Right atrium auricular region (tissue), 2 donors: Measurements from ENCODE around the gene WASF2. TPM values are rescaled to one million over a fixed set of nuclear protein-coding genes. Genes with fewer than 3 reads are reported as not detected.
A peak's percentile ranks its signal among the peaks of the same experiment; 100 is the strongest.
"Not testable (repeated sequence)": the region's sequence is repeated elsewhere in the genome, so short reads cannot be mapped to it uniquely, and the experiment has no call there.

Experiments used
- DNase-seq: peaks from one replicate; pipeline ENCODE4 v3.0.0-alpha.2; 2019; ENCODE audit warnings: low spot score
- H3K27ac ChIP-seq, 2 donors: fragments of 200-600 bp; sonication (generic); 1 replicate in 1 of 2; 2 replicates in 1 of 2; pipeline ENCODE4 v1.5.1; 2016 to 2019
- H3K27me3 ChIP-seq, 2 donors: fragments of 200-600 bp; sonication (generic); one replicate each; pipeline versions ENCODE4 v1.5.1 to v1.6.0; 2017 to 2019
- H3K36me3 ChIP-seq: fragments of 200-600 bp; sonication (generic); one replicate; pipeline ENCODE4 v1.5.1; 2016
- H3K4me1 ChIP-seq, 2 donors: fragments of 200-600 bp; sonication (generic); one replicate each; pipeline versions ENCODE4 v1.5.1 to v1.6.0; 2017 to 2019
- H3K4me3 ChIP-seq, 2 donors: fragments of 200-600 bp; sonication (generic); 1 replicate in 1 of 2; 2 replicates in 1 of 2; pipeline ENCODE4 v1.5.1; 2017 to 2019; ENCODE audit warnings: mild to moderate bottlenecking in 1 of 2, moderate library complexity in 1 of 2
- H3K9me3 ChIP-seq, 2 donors: fragments of 200-600 bp; sonication (generic); one replicate each; pipeline ENCODE4 v1.5.1; 2019
- total RNA-seq, 2 donors: library from RNA; depleted of rRNA; stranded (reverse); fragments of >200 nt; gene quantifications; one replicate each; pipeline ENCODE4 v1.1.0, GENCODE V29; 2016
- TF ChIP-seq, protein P1 (sequence below), 2 donors: fragments of 200-600 bp; sonication (generic); IDR thresholded peaks; one replicate each; pipeline ENCODE4 v1.5.1; 2019; ENCODE audit warnings: antibody characterized with exemption in 2 of 2

The WASF2 gene
- total RNA-seq, 2 donors from 2014 or later: 20.7 to 49.0 TPM

DNA sequence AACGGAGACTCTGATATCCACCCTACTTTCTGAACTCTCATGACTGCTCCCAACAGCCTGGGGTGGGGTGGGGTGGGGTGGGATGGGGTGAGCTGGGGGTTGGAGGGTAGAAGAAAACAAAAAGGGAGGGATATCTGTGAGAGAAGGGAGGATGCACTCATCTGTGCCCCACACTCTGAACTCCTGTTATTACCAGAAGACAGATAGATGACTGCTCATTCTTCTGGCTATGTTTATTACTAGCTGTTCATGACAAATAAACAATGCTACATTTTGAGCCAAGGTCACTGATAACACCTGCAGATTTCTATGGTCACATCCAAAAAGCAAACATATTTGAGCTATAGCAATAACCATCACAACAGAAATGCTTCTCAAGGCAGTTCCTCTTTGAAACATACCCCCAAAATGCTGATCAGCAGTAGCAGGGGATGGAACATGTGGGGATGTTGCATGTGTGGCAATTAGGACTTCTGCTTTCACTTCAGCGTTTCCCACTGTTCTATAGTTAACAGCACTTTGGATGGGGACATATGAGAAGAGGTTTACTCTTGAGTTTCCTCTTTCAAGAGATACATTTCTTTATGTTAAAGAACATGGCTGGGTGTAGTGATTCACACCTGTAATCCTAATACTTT lies 54.3 kb downstream of the WASF2 start:
- TF ChIP-seq, protein P1, sequence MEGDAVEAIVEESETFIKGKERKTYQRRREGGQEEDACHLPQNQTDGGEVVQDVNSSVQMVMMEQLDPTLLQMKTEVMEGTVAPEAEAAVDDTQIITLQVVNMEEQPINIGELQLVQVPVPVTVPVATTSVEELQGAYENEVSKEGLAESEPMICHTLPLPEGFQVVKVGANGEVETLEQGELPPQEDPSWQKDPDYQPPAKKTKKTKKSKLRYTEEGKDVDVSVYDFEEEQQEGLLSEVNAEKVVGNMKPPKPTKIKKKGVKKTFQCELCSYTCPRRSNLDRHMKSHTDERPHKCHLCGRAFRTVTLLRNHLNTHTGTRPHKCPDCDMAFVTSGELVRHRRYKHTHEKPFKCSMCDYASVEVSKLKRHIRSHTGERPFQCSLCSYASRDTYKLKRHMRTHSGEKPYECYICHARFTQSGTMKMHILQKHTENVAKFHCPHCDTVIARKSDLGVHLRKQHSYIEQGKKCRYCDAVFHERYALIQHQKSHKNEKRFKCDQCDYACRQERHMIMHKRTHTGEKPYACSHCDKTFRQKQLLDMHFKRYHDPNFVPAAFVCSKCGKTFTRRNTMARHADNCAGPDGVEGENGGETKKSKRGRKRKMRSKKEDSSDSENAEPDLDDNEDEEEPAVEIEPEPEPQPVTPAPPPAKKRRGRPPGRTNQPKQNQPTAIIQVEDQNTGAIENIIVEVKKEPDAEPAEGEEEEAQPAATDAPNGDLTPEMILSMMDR (IDR thresholded peaks at IDR 0.05): no peak
- Histone ChIP-seq H3K27ac (peak overlapping the region; percentile 66 to 88), H3K27me3 (no peaks in the 10 kb centered on the region), H3K4me3 (no peak overlapping the region), H3K4me1 (peaks cover 0 to 84% of the 10 kb centered on the region in 2 donors), H3K9me3 (no peaks in the 10 kb centered on the region), H3K36me3 (peaks cover 11% of the 10 kb centered on the region)
- DNase-seq: no peak

DNA sequence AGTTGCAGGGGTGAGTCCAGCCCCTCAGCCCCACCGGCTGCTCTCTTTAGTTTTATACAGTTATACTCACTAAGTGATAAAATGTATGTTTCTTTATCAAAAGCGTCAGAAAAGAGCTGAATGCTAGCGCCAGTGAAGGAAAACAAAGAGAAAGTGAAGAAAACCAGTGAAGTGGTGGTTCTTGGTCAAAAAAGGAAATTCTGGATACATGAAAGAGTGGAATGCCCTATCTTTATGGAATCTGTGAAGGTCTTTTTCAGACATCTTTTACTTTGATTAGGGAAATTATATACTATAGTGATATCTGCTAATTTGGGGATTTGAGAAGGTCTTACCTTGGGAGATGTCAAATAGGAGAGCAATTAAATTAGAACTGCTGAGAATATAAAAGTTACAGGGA lies 56.3 kb downstream of the WASF2 start:
- H3K4me3 ChIP-seq: no peak overlapping the region
- no peaks in the 10 kb centered on the region for H3K36me3 ChIP-seq
- TF ChIP-seq, protein P1 (IDR thresholded peaks at IDR 0.05): no peak
- H3K27ac ChIP-seq: peak overlapping the region; percentile 66 to 88
- no peaks in the 10 kb centered on the region for H3K9me3 ChIP-seq
- H3K4me1 ChIP-seq: peaks cover 0 to 98% of the 10 kb centered on the region in 2 donors
- DNase-seq: no peak
- H3K27me3 ChIP-seq: no peaks in the 10 kb centered on the region

DNA sequence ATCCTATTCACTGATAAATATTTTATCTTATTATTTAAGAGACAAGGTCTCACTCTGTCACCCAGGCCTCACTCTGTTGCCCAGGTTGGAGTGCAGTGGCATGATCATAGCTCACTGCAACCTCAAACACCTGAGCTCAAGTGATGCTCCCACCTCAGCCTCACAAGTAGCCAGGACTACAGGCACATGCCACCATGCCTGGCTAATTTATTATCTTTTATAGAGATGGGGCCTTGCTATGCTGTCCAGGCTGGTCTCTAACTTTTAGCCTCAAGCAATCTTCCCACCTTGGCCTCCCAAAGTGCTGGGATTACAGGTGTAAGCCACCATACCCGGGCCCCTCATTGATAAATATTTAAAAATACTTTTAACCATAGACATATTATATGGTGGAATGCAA lies 57.2 kb downstream of the WASF2 start:
- H3K4me3 ChIP-seq, DNase-seq, H3K9me3 ChIP-seq, H3K36me3 ChIP-seq, H3K27me3 ChIP-seq: not testable (repeated sequence)
- Histone ChIP-seq H3K27ac (peak overlapping the region in 1 of 2 donors; percentile 88), H3K4me1 (peaks cover 0 to 98% of the 10 kb centered on the region in 2 donors)

DNA sequence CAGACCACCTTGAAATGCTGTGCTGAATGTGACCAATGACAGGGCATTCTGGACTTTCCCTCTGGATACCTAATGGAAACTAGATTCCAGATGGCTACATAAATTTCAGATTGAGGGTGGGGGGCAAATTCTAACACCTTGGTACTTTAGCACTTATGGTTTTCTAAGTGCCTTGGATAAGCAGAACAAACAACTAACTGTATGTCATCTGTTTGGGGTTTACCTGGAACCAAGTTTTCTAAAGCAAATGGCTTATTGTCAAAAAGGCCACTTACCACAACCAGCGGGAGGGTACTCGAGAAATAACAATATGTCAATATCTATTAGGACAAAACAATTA lies 58.4 kb downstream of the WASF2 start:
- Histone ChIP-seq H3K4me1 (peaks cover 0 to 98% of the 10 kb centered on the region in 2 donors), H3K4me3 (no peak overlapping the region), H3K9me3 (no peaks in the 10 kb centered on the region), H3K27me3 (no peaks in the 10 kb centered on the region), H3K27ac (peak overlapping the region; percentile 84 to 94), H3K36me3 (no peaks in the 10 kb centered on the region)
- TF ChIP-seq, protein P1 (IDR thresholded peaks at IDR 0.05): no peak
- no peak for DNase-seq

DNA sequence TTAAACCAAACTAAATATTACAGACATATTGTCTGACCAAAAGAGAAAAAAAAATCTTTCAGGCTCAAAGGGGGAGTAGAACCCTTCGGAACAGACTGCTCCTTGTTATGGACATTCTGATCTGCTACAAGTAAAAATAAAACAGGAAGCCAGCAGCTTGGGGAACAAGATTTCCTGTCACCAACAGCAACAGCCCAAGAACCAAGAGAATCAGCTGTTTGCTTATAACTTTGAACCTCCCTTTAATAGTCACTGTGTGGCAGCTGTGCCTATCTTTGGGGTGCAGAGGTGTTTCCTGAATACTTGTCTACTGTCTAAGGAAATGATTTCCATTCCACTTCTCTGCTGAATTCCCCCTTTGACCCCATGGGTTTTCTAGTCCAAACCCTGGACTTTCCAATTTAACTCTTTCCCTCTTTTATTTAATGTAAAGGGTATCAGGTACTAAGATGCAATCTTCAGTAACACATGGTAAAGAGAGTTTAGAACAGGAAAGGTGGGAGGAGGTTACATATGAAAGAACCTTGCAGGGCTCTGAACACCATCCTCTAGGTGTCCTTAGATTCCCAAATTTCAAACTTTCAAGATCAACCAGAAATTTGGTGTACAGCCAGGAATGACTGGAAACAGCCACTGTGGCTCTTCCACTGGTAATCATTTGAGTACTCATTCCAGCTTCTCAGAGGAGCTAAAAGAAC lies 58.9 kb downstream of the WASF2 start:
- H3K4me3 ChIP-seq: no peak overlapping the region
- no peaks in the 10 kb centered on the region for H3K27me3 ChIP-seq
- DNase-seq: no peak
- peaks cover 0 to 98% of the 10 kb centered on the region in 2 donors for H3K4me1 ChIP-seq
- H3K36me3 ChIP-seq: no peaks in the 10 kb centered on the region
- H3K27ac ChIP-seq: peak overlapping the region; percentile 84 to 94
- H3K9me3 ChIP-seq: no peaks in the 10 kb centered on the region
- TF ChIP-seq, protein P1 (IDR thresholded peaks at IDR 0.05): no peak

DNA sequence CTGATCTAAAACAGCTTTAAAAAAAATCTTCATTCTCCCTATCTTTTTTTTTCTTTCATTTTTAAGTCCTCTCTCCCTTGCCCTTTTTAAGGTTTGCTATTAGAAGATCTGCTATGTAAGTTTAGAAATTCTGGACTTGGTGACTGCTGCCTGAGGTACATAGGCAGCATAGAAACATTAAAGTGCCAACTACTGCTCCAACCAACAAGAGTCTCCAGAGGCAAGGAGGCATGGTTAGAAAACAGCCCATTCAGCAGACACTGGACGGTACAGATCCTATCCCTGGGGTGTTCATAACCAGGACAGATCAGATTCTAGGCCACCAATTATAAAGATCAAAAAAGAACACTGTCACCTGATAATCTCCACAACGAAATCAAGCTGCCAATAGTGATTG lies 60.9 kb downstream of the WASF2 start:
- peak overlapping the region; percentile 84 to 94 for H3K27ac ChIP-seq
- no peaks in the 10 kb centered on the region for H3K36me3 ChIP-seq
- H3K4me3 ChIP-seq: peak overlapping the region in 1 of 2 donors; percentile 18
- no peaks in the 10 kb centered on the region for H3K27me3 ChIP-seq
- H3K4me1 ChIP-seq: peaks cover 0 to 92% of the 10 kb centered on the region in 2 donors
- TF ChIP-seq, protein P1 (IDR thresholded peaks at IDR 0.05): no peak
- no peak for DNase-seq
- no peaks in the 10 kb centered on the region for H3K9me3 ChIP-seq
